Stimulated activated CD8-positive, alpha-beta memory T cell treated with anti-CD3 and anti-CD28 coated beads, Interleukin-4, amount 100 ng/mL, for 48 hours (primary cell): Measurements from ENCODE around the gene WDR62.

Experiments
- DNase-seq: peaks from one replicate; pipeline ENCODE4 v3.0.0-alpha.2; 2020

Gene WDR62

GRCh38 chr19:36082916-36083315 lies 28.2 kb downstream of the WDR62 start:
- DNase-seq = no peak

DNA sequence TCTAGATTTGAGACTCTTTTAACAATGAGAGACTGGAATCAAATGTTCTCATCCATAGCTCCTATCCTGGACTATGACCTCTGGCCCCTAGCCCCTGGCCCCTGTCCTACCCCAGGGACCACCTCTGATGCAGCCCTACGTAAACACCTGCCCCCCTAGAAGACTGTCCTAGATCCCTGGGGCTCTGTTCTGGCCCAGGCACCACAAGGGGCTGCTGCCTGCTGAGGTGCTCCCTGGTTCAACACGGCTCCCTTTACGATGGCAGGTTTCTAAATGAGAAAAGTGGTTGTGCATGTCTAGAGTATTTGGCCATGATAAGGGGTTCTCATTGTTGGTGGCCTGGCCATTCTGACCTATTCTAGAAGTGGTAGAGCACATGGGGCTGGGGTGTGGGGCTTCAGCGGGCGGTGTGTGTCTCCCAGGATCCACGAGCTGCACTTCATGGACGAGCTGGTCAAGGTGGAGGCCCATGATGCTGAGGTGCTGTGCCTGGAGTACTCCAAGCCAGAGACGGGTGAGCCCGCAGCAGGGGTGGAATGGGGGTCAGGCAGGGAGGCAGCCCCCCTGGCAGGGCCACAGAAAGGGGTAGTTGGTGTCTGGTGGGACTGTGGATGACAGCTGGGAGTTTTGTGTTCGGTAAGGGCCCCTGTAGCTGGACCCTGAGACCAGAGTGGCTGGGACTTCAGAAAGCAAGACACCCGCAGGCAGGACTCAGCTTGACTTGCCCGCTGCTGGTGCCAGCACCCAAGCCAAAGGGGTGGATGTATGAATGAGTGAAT lies 29.7 kb downstream of the WDR62 start:
- no peak for DNase-seq

DNA sequence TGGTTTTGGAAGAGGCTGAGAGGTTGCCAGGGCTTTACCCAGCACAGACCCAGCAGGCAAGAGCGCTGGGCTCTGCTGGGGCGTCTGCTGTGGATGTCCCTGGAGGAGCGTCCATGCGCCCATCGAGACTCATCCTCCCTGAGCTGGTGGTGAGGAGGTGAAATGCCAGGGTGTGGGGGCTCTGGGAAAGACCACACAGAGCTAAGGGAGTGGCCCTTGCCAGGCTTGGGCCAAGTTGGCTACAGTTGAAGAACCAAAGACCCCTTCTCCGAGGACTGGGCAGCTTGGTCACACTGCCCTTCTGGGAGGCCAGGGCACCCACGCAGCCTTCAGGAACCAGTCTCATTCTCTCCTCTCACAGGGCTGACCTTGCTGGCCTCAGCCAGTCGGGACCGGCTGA lies 31.6 kb downstream of the WDR62 start:
- DNase-seq = no peak

DNA sequence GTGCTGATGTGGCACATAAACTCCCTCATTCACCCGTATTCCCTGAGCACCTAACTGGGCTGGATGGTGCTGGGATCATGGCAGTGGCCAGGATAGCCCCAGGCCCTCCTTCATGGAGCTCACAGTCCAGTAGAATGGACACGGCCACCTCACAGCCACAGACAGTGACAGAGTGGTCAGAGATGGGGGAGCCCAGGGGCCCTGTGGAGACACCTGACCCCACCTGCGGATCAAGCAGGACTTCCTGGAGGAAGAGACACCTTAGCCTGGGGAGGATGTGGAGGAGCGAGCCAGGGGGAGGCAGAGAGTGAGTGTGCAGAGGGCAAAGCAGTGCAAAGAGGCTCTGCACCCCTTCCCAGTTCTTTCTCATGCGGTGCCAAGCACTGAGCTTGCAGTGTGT lies 35.1 kb downstream of the WDR62 start:
- DNase-seq = no peak

DNA sequence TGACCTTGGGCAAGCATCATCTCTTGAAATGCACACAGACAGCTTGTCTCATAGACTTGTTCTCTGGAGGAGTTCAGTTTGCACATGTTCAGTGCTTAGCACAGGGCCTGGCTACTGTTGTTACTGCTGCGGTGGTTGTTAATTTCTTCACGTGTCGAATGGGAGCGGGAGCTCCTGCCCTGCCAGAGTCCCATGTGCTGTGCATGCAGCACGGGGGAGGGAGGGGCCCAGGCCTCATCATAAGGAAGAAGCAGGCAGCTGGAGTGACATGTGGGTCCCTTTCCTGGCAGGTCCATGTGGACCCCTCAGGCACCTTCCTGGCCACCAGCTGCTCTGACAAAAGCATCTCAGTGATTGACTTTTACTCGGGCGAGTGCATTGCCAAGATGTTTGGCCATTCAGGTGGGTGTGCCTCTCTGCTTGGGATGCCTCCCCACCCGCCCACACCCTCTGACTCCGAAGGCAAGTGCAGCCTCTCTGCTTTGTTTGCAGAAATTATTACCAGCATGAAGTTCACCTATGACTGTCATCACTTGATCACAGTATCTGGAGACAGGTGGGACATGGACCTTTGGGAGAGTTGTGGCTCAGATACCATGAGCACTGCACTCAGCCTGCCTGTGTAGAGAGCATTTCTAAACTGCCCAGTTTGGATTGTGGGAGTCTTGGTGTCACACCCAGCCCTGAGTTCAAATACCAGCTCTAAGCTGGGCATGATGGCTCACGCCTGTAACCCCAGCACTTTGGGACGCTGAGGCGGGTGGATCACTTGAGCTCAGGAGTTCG lies 36.4 kb downstream of the WDR62 start:
- DNase-seq = no peak

- DNase-seq = no peak
These were observed 37.9 kb downstream of the WDR62 start for GRCh38 chr19:36092566-36092965.

DNA sequence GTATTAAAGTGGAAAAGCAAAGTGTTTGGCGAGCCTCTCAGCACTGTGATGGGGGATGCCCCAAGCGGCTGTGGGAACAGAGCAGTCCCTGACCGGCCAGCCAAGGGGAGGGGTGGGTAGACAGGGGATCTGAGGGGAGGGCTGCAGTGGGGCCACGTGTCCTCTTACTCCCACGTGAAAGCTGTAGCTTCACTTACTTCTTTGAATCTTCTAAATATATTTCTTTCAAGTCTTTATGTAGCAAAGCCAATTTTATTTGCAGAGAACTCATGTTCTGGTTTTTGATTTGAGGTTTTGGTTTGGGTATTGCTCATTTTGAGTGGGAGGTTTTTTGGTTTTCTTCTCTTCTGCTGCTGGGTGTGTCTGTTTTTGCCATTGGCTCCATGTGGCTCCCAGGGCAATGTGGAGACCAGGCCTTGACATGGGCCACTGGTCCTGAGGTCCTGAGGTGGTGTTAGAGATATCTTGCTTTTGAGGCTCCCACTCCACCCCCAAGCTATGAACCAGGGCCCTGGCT lies 38.5 kb downstream of the WDR62 start:
- DNase-seq = peak; percentile 44

GRCh38 chr19:36093687-36094086 lies 39.0 kb downstream of the WDR62 start:
- no peak for DNase-seq

GRCh38 chr19:36097036-36097435 lies 42.3 kb downstream of the WDR62 start:
- no peak for DNase-seq

DNA sequence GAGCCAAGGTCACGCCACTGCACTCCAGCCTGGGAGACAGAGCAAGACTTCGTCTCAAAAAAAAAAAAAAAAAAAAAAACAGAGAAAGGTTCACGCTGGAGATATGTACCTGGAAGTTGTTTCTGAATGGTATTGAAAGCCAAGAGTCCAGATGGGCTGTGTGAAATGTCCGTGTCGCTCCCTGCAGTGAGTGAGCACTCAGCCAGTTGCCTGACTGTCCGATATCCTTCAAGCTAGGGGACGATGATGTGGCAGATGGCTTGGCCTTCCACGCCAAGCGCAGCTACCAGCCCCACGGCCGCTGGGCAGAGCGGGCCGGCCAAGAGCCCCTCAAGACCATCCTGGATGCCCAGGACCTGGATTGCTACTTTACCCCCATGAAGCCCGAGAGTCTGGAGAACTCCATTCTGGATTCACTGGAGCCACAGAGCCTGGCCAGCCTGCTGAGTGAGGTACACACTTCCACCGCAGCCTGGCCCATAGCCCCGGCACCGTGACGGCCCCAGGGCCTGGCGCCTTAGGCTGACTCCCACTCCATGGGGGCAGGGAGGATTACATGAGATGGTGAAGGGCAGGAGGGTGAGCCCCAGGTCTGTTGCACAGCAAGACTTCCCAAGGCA lies 44.6 kb downstream of the WDR62 start:
- no peak for DNase-seq

- DNase-seq = no peak
These were observed 45.8 kb downstream of the WDR62 start for GRCh38 chr19:36100476-36100875.

GRCh38 chr19:36101550-36102327 lies 47.0 kb downstream of the WDR62 start:
- DNase-seq = no peak

DNA sequence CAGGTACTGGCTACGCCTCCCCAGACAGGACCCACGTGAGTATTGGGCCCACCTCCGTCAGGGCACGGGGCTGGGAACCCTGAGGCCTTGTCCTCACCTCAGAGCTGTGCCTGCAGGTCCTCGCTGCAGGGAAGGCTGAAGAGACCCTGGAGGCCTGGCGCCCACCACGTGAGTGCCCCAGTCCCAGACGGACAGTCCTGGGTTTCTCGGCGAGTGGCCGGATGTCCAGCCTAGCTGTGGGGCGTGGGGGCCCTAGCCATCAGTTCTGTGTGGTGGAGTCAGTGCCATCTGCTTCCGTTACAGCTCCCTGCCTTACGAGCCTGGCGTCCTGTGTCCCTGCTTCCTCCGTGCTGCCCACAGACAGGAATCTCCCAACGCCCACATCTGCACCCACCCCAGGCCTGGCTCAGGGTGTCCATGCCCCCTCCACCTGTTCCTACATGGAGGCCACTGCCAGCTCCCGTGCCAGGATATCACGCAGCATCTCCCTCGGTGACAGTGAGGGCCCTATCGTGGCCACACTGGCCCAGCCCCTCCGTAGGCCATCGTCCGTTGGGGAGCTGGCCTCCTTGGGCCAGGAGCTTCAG lies 48.4 kb downstream of the WDR62 start:
- no peak for DNase-seq

- DNase-seq = no peak
These were observed 49.3 kb downstream of the WDR62 start for GRCh38 chr19:36103842-36104552.

DNA sequence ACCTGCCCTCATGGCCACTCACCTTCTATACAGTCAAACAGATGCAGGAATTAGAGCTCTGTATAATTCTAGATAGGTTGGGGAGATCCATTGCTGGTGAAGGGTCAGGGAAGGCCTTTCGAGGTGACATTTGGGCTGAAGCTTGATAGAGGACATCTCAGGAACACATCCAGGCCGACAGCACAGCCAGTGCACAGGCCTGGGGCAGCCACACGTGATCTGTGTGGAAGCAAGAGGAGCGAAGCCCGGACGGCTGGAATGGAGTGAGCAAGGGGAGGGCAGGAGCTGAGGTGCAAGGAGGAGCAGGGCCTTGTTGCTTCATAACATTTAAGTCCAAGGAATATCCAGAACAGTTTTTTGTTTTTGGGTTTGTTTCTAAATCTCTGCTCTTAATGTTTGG lies 51.7 kb downstream of the WDR62 start:
- DNase-seq = no peak

DNA sequence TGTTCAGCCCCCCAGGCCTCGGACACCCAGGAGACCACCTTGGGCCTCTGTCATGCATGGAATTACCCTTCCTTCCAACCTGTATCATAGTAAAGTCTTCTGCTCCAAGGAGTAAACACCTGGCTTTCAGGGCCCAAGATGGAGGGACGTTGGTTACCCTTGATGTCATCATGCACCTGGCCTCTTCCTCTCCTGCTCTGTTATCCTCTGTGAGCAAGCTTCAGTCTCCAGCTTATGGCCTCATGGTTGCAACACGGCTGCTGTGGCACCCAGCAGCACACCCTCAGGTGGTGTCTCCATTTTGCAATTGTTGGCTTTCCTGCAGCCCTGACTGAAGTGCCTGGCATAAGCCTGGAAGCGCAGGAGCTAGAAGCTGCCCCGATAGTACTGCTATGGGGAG lies 52.3 kb downstream of the WDR62 start:
- DNase-seq = no peak

GRCh38 chr19:36108684-36109083 lies 54.0 kb downstream of the WDR62 start:
- DNase-seq = no peak

DNA sequence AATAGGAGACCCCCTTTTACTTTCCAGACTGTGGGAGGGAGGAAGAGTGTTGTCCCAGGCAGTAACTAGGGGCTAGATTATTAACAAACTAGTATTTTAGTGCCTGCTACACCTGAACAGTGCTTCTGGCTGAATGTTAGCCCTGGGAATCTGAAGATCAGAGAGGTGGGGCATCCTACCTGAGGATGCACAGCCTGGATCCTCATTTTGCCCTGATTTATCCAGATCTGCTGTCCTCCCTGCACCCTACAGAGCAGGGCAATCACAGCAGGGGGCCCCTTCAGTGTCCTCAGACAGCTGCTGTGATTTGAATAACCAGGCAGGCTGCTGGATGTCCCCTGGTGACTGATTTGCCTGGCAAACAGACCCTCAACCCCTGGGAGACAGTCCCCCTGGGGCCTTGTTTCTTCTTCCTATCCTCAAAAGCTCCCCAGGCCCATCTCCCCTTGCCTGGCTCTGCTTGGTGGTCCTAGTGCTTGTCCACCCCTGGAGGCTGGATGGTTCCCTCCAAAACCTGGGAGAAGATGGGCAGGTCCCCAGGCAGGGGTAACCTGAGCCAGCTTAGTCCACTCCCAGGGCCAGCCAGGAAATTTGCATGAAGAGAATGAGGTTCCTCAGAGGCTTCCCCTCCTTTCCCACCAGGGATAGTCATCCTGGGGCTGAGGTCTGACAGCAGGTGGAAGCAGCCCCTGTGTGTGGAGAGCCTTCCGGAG lies 55.9 kb downstream of the WDR62 start, which contains the start of gene OVOL3:
Gene OVOL3 (plus strand): TSS at position 657 of the 713 bp plus-strand sequence. CDS start 60 bp downstream, outside the sequence.
- DNase-seq = no peak

DNA sequence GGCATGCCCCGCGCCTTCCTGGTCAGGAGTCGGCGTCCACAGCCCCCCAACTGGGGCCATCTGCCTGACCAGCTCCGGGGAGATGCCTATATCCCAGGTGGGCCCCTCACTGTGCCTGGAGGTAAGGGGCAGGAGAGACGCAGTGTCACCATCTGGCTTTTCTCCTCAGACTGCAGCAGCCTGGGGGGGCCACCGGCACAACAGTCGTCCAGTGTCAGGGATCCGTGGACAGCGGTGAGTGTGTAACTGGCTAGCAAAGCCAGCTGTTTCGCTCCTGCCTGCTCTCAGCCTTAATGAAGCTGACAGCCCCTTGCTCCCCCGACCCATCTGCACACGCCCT lies 56.5 kb downstream of the WDR62 start:
- no peak for DNase-seq

DNA sequence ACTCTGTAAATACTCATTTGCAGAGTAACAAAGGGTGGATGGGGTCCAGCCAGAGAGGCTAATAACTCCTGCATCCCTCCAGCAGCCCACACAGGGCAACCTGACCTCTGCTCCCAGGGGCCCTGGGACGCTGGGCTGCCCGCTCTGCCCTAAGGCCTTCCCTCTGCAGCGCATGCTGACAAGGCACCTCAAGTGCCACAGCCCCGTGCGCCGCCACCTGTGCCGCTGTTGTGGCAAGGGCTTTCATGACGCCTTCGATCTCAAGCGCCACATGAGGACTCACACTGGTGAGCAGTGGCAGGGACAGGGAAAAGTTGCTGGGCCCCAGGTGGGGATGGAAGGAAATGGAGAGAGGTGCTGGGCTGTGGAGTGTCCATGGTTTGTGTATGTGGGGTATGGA lies 58.0 kb downstream of the WDR62 start:
- DNase-seq = no peak

- no peak for DNase-seq
These were observed 58.7 kb downstream of the WDR62 start for GRCh38 chr19:36113425-36113824.
